ENCODE results near the gene TAF8. TPM values are rescaled to one million over a fixed set of nuclear protein-coding genes. Genes with fewer than 3 reads are reported as not detected.

The TAF8 gene
- total RNA-seq, 4 donors from 2014 or later: 22.7 to 48.8 (median 26.1) TPM

GRCh38 chr6:42049948-42050296 lies 402 bp upstream of the TAF8 start:
- TF ChIP-seq CTCF (IDR thresholded peaks at IDR 0.05; ENCODE audit: low read depth): no peak

- TF ChIP-seq CTCF (IDR thresholded peaks at IDR 0.05; ENCODE audit: low read depth): no peak
Observed at GRCh38 chr6:42051268-42051653, 937 bp downstream of the TAF8 start.

- TF ChIP-seq CTCF (IDR thresholded peaks at IDR 0.05; ENCODE audit: low read depth): no peak
Observed at GRCh38 chr6:42053601-42054000, 3.3 kb downstream of the TAF8 start.

GRCh38 chr6:42059743-42060142 lies 9.4 kb downstream of the TAF8 start:
- TF ChIP-seq CTCF (IDR thresholded peaks at IDR 0.05; ENCODE audit: low read depth): no peak

GRCh38 chr6:42066156-42066675 lies 15.9 kb downstream of the TAF8 start:
- TF ChIP-seq CTCF (IDR thresholded peaks at IDR 0.05; ENCODE audit: low read depth): no peak

- TF ChIP-seq CTCF (IDR thresholded peaks at IDR 0.05; ENCODE audit: low read depth): no peak
Observed at GRCh38 chr6:42068173-42068572, 17.8 kb downstream of the TAF8 start.

- no peak for TF ChIP-seq CTCF (IDR thresholded peaks at IDR 0.05; ENCODE audit: low read depth)
Observed at GRCh38 chr6:42068872-42069522, 18.7 kb downstream of the TAF8 start.
